ENCODE data around the gene SH2B3.

- TF ChIP-seq EZH2 (IDR thresholded peaks at IDR 0.05; ENCODE audit: borderline replicate concordance, low read length): no peak
- no peak for TF ChIP-seq CTCF (conservative IDR thresholded peaks at IDR 0.05 in 1 of 2, IDR thresholded peaks at IDR 0.05 in 1 of 2; ENCODE audit: extremely low read depth in 1 of 2, insufficient read depth in 1 of 2, low read depth in 1 of 2, low read length in 2 of 2)
Observed at GRCh38 chr12:111457071-111457470, 51.3 kb downstream of the SH2B3 start.
